Spinal cord (tissue), 10 donors: ENCODE measurements around the gene CYTH3. TPM values are rescaled to one million over a fixed set of nuclear protein-coding genes. Genes with fewer than 3 reads are reported as not detected.
"Not testable (repeated sequence)": the region's sequence is repeated elsewhere in the genome, so short reads cannot be mapped to it uniquely, and the experiment has no call there.

Source experiments
- DNase-seq, 6 donors: peaks; one replicate each; pipeline versions ENCODE4 v3.0.0 to v3.0.0-alpha.2; 2013 to 2015; ENCODE audit warnings: low spot score in 6 of 6, low read depth in 4 of 6
- H3K27ac ChIP-seq: one replicate; pipeline ENCODE4 v1.5.1; 2013; ENCODE audit warnings: low read depth, low read length, control low read depth
- H3K27me3 ChIP-seq: one replicate; pipeline ENCODE4 v1.6.1; 2013; ENCODE audit warnings: low read length; ENCODE audit not compliant: control insufficient read depth, insufficient read depth
- H3K36me3 ChIP-seq: one replicate; pipeline ENCODE4 v1.6.1; 2013; ENCODE audit warnings: low read length; ENCODE audit not compliant: control insufficient read depth, insufficient read depth
- H3K4me1 ChIP-seq: one replicate; pipeline ENCODE4 v1.6.1; 2013; ENCODE audit warnings: low read length; ENCODE audit not compliant: control insufficient read depth, insufficient read depth
- H3K4me3 ChIP-seq: one replicate; pipeline ENCODE4 v1.5.1; 2013; ENCODE audit warnings: low read depth, low read length, control low read depth
- H3K9me3 ChIP-seq: one replicate; pipeline ENCODE4 v1.6.1; 2013; ENCODE audit warnings: low read length; ENCODE audit not compliant: control insufficient read depth, insufficient read depth
- WGBS: methylation state at CpG from one replicate; pipeline ENCODE4 v1.1.5; 2013; ENCODE audit warnings: missing lambda C conversion rate; ENCODE audit not compliant: insufficient coverage; 5-methylcytosine and 5-hydroxymethylcytosine counted together
- polyA plus RNA-seq, 2 donors: library from polyadenylated mRNA; unstranded; fragments of 120-200 nt; gene quantifications; one replicate each; pipeline ENCODE4 v1.2.1, GENCODE V29; 2013; ENCODE audit not compliant: insufficient read length in 2 of 2
- total RNA-seq, 2 donors: library from RNA; depleted of rRNA in 1 of 2; stranded (reverse); fragments of 120-200 nt in 1 of 2; fragments of >200 nt in 1 of 2; gene quantifications; one replicate each; pipeline versions ENCODE4 v1.2.3 to v1.2.4, GENCODE V29; 2013 to 2014
- donor health status: healthy.

CYTH3 gene
- total and polyA plus RNA-seq, 4 donors: 24.8 to 41.9 (median 31.3) TPM

GRCh38 chr7:6284461-6285360 is 12.3 kb upstream of the CYTH3 start:
- no peaks in the 10 kb centered on the region for H3K36me3 ChIP-seq
- WGBS: 92% methylated on average over 15 of the region's 20 CpGs
- H3K27me3 ChIP-seq: no peaks in the 10 kb centered on the region
- no peak overlapping the region for H3K4me3 ChIP-seq
- H3K4me1 ChIP-seq: no peaks in the 10 kb centered on the region
- no peak for DNase-seq
- H3K9me3 ChIP-seq: no peaks in the 10 kb centered on the region
- H3K27ac ChIP-seq: no peak overlapping the region

- no peaks in the 10 kb centered on the region for H3K9me3 ChIP-seq
- no peaks in the 10 kb centered on the region for H3K27me3 ChIP-seq
- no peaks in the 10 kb centered on the region for H3K36me3 ChIP-seq
- DNase-seq: no peak
- no peak overlapping the region for H3K4me3 ChIP-seq
- 91% methylated on average over 7 of the region's 7 CpGs for WGBS
- H3K27ac ChIP-seq: no peak overlapping the region
- H3K4me1 ChIP-seq: no peaks in the 10 kb centered on the region
These were observed 11.6 kb upstream of the CYTH3 start for GRCh38 chr7:6284055-6284400.

DNA sequence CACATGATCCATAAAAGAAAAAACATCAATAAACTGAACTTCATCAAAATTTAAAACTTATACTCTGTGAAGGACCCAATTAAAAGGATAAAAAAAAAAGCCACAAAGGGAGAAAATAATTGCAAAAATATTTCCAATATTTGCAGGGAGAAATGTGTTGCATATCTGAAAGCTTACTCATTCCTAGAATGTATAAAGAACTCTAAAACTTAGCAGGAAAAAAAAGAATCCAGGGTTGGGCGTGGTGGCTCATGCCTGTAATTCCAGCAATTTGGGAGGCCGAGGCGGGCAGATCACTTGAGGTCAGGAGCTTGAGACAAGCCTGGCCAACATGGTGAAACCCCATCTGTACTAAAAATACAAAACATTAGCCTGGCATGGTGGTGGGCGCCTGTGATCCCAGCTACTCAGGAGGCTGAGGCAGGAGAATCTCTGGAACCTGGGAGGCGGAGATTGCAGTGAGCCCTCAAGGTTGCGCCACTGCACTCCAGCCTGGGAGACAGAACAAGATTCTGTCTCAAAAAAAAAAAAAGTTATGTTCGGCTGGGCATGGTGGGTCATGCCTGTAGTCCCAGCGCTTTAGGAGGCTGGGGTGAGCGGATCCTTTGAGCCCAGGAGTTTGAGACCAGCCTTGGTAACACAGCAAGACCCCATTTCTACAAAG is 11.1 kb upstream of the CYTH3 start:
- not testable (repeated sequence) for H3K4me3 ChIP-seq, H3K36me3 ChIP-seq, H3K27me3 ChIP-seq, H3K4me1 ChIP-seq, H3K9me3 ChIP-seq, H3K27ac ChIP-seq, DNase-seq
- 90% methylated on average over 8 of the region's 9 CpGs for WGBS

- WGBS: 97% methylated on average over 3 of the region's 5 CpGs
- Histone ChIP-seq H3K9me3 (no peaks in the 10 kb centered on the region), H3K27me3 (no peaks in the 10 kb centered on the region), H3K4me1 (no peaks in the 10 kb centered on the region), H3K27ac (no peak overlapping the region), H3K36me3 (no peaks in the 10 kb centered on the region), H3K4me3 (no peak overlapping the region)
- DNase-seq: no peak
These were observed 7.5 kb upstream of the CYTH3 start for GRCh38 chr7:6279937-6280336.

- Histone ChIP-seq H3K27ac (no peak overlapping the region), H3K36me3 (no peaks in the 10 kb centered on the region), H3K4me3 (no peak overlapping the region), H3K9me3 (no peaks in the 10 kb centered on the region), H3K27me3 (no peaks in the 10 kb centered on the region), H3K4me1 (no peaks in the 10 kb centered on the region)
- no peak for DNase-seq
- whole genome bisulfite sequencing: 100% methylated on average over 1 of the region's 3 CpGs
These were observed 6.9 kb upstream of the CYTH3 start for GRCh38 chr7:6279341-6279740.

GRCh38 chr7:6278749-6279310 is 6.4 kb upstream of the CYTH3 start:
- DNase-seq: no peak
- Histone ChIP-seq H3K27ac (no peak overlapping the region), H3K9me3 (no peaks in the 10 kb centered on the region), H3K36me3 (no peaks in the 10 kb centered on the region), H3K4me1 (no peaks in the 10 kb centered on the region), H3K27me3 (no peaks in the 10 kb centered on the region), H3K4me3 (no peak overlapping the region)
- 89% methylated on average over 8 of the region's 9 CpGs for WGBS

- Histone ChIP-seq H3K27me3 (no peaks in the 10 kb centered on the region), H3K9me3 (no peaks in the 10 kb centered on the region), H3K4me3 (no peak overlapping the region), H3K27ac (no peak overlapping the region), H3K4me1 (peaks cover 10% of the 10 kb centered on the region), H3K36me3 (no peaks in the 10 kb centered on the region)
- WGBS: no CpG with 5 or more reads among the region's 4 CpGs
- DNase-seq: no peak
These were observed 5.1 kb upstream of the CYTH3 start for GRCh38 chr7:6277476-6277875.

GRCh38 chr7:6276911-6277408 is 4.5 kb upstream of the CYTH3 start:
- Histone ChIP-seq H3K27ac (no peak overlapping the region), H3K9me3 (no peaks in the 10 kb centered on the region), H3K27me3 (no peaks in the 10 kb centered on the region), H3K4me3 (no peak overlapping the region), H3K36me3 (no peaks in the 10 kb centered on the region), H3K4me1 (peaks cover 10% of the 10 kb centered on the region)
- no peak for DNase-seq
- 71% methylated on average over 6 of the region's 9 CpGs for WGBS

- H3K4me3 ChIP-seq: no peak overlapping the region
- no peak overlapping the region for H3K27ac ChIP-seq
- DNase-seq: no peak
- peaks cover 16% of the 10 kb centered on the region for H3K4me1 ChIP-seq
- H3K9me3 ChIP-seq: no peaks in the 10 kb centered on the region
- no CpG with 5 or more reads among the region's 2 CpGs for WGBS
- no peaks in the 10 kb centered on the region for H3K27me3 ChIP-seq
- no peaks in the 10 kb centered on the region for H3K36me3 ChIP-seq
These were observed 2.3 kb upstream of the CYTH3 start for GRCh38 chr7:6274743-6275142.
